HG03520 (cell line): ENCODE data around the gene DNAH5.
"Not testable (repeated sequence)": the region's sequence is repeated elsewhere in the genome, so short reads cannot be mapped to it uniquely, and the experiment has no call there.

Experiments used
- ATAC-seq: cut with Tn5 transposase; IDR thresholded peaks from one replicate; pipeline ENCODE4 v1.9.1; 2021; ENCODE audit warnings: mild to moderate bottlenecking, moderate library complexity; ENCODE audit not compliant: unreplicated experiment

DNAH5 gene, protein sequence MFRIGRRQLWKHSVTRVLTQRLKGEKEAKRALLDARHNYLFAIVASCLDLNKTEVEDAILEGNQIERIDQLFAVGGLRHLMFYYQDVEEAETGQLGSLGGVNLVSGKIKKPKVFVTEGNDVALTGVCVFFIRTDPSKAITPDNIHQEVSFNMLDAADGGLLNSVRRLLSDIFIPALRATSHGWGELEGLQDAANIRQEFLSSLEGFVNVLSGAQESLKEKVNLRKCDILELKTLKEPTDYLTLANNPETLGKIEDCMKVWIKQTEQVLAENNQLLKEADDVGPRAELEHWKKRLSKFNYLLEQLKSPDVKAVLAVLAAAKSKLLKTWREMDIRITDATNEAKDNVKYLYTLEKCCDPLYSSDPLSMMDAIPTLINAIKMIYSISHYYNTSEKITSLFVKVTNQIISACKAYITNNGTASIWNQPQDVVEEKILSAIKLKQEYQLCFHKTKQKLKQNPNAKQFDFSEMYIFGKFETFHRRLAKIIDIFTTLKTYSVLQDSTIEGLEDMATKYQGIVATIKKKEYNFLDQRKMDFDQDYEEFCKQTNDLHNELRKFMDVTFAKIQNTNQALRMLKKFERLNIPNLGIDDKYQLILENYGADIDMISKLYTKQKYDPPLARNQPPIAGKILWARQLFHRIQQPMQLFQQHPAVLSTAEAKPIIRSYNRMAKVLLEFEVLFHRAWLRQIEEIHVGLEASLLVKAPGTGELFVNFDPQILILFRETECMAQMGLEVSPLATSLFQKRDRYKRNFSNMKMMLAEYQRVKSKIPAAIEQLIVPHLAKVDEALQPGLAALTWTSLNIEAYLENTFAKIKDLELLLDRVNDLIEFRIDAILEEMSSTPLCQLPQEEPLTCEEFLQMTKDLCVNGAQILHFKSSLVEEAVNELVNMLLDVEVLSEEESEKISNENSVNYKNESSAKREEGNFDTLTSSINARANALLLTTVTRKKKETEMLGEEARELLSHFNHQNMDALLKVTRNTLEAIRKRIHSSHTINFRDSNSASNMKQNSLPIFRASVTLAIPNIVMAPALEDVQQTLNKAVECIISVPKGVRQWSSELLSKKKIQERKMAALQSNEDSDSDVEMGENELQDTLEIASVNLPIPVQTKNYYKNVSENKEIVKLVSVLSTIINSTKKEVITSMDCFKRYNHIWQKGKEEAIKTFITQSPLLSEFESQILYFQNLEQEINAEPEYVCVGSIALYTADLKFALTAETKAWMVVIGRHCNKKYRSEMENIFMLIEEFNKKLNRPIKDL (N-terminal part only)

GRCh38 chr5:13944560-13945199 lies at the start of gene DNAH5:
DNAH5 (minus strand) TSS chr5:13944688; CDS start chr5:13944438, 250 bp downstream.
- no peak for ATAC-seq

GRCh38 chr5:13993926-13994325 lies 49.4 kb upstream of the DNAH5 start:
- ATAC-seq = no peak

DNA sequence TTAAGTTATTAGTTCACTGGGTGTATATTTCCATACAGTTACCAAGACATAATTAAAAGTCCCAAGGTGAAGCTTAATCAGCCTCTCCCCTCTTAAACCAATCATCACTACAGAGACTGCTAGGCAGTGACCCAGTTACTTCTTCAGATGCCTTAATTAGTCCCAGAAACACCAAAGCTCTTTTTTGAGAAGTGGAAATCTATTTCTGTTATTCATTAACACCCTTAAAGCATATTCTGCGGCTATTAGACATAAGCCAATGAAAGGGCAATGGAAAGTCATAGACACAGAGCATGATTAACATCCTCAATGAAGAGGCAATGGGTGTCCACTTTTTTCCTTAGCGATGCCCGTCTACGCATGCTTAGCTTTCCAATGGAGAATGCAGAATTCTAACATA lies 48.3 kb upstream of the DNAH5 start:
- ATAC-seq = no peak

DNA sequence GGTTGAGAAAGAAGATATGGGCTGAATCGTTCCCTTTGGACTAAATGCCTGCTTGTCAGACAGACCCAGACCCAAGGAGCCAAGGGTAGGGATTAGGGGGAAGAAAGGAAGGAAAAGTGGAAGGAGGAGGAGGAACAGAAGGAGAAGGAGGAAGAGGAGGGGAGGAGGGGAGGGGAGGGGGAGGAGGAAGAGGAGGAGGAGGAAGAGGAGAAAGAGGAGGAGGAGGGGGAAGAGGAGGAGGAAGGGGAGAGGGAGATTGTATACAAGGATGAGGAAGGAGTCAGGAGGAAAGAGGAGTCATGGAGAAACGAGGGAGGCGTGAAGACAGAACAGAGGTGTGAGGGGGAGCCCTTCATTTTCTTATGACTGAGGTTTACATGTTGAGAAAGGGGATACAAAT lies 46.9 kb upstream of the DNAH5 start:
- no peak for ATAC-seq

- no peak for ATAC-seq
These were observed 46.4 kb upstream of the DNAH5 start for GRCh38 chr5:13990896-13991295.

DNA sequence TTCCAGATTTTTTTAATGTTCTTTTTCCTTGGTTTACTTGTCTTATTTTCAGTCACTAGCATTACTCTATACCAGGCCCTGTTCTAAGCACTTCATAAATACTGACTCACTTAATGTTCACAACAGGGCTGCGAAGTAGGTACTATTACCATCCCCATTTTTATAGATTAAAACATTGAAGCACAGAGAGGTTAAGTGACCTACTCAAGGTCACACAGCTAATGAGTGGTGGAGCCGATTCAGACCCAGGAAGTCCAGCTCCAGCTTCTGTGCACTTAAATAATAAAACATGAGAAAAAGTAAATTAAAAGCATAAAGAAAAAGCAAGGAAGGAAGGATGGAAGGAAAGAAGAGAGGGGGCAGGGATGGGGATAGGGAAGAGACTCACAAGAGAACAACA lies 45.3 kb upstream of the DNAH5 start:
- ATAC-seq = no peak

DNA sequence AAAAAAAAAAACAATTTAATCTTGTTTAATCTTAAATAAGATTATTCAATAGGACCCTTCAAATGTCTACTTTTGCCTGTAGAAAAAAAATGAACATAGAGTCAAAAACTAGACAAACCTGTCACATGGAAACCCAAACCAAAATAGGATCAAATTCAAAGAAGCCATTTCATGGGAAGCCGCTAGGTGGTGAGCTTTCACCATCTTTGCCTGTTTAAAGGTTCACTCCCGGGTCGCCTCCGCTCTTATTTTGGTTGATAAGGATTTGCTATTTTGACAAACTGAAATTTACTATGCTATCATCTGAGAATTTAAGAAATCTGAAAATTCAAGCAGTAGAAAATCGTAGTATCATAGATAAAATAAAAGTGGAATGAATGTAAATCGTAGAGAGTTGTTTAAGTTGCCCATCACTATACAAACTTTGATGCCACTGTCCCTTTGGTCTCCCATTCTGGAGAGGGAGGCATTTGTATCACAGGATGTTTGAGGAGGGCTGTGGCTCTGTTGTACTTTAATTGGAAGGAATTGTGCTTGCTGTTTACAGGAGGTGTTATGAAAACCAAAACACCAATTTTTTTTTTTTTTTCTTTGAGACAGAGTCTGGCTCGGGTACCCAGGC lies 43.5 kb upstream of the DNAH5 start:
- ATAC-seq = peak; percentile 62

GRCh38 chr5:13985731-13986418 lies 41.4 kb upstream of the DNAH5 start:
- ATAC-seq = no peak

DNA sequence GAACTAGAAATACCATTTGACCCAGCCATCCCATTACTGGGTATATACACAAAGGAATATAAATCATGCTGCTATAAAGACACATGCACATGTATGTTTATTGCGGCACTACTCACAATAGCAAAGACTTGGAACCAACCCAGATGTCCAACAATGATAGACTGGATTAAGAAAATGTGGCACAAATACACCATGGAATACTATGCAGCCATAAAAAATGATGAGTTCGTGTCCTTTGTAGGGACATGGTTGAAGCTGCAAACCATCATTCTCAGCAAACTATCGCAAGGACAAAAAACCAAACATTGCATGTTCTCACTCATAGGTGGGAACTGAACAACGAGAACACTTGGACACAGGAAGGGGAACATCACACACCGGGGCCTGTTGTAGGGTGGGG lies 40.4 kb upstream of the DNAH5 start:
- ATAC-seq = not testable (repeated sequence)

GRCh38 chr5:13976867-13977830 lies 32.7 kb upstream of the DNAH5 start:
- no peak for ATAC-seq

- ATAC-seq = no peak
These were observed 31.7 kb upstream of the DNAH5 start for GRCh38 chr5:13976223-13976622.

DNA sequence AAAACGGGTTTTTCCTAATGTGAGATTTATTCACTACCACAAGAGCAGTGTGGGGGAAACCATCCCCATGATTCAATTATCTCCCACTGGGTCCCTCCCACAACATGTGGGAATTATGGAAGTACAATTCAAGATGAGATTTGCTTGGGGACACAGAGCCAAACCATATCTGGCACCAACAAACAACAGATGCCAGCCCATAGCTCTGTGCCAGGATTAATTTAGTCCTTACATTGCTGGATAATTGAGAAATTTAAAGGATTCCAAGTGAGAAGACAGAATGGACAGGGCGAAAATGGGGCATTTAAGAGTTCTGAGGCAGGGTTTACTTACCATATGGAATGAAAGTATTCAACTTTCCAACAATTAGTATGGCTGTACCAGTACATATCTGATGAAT lies 30.8 kb upstream of the DNAH5 start:
- no peak for ATAC-seq

GRCh38 chr5:13973724-13974123 lies 29.2 kb upstream of the DNAH5 start:
- no peak for ATAC-seq

- no peak for ATAC-seq
These were observed 27.5 kb upstream of the DNAH5 start for GRCh38 chr5:13972029-13972428.

GRCh38 chr5:13957032-13957645 lies 12.7 kb upstream of the DNAH5 start:
- peak; percentile 94 for ATAC-seq

- no peak for ATAC-seq
These were observed 12.0 kb upstream of the DNAH5 start for GRCh38 chr5:13956471-13956870.

GRCh38 chr5:13955896-13956295 lies 11.4 kb upstream of the DNAH5 start:
- no peak for ATAC-seq

GRCh38 chr5:13946111-13946510 lies 1.6 kb upstream of the DNAH5 start:
- no peak for ATAC-seq
